MM.1S (cell line): Measurements from ENCODE around the gene TEAD4.

Experiments used
- DNase-seq: peaks from one replicate; pipeline ENCODE4 v3.0.0-alpha.2; 2015
- H2AFZ ChIP-seq: fragments of 300-600 bp; sonication (generic); 2 replicates; pipeline ENCODE4 v1.6.0; 2016; ENCODE audit warnings: antibody characterized with exemption, low read length
- H3F3A ChIP-seq: fragments of 300-600 bp; sonication (generic); 2 replicates; pipeline ENCODE4 v1.6.1; 2016; ENCODE audit warnings: mild to moderate bottlenecking, antibody characterized with exemption, low read length, moderate library complexity, mixed read lengths; ENCODE audit not compliant: insufficient read depth
- H3K27ac ChIP-seq: fragments of 300-600 bp; sonication (generic); 2 replicates; pipeline ENCODE4 v1.5.1; 2016; ENCODE audit warnings: mild to moderate bottlenecking, low read length
- H3K27me3 ChIP-seq: fragments of 300-600 bp; sonication (generic); replicated peaks from 2 replicates; pipeline ENCODE4 v1.6.0; 2016; ENCODE audit warnings: low read length; ENCODE audit not compliant: insufficient read depth
- H3K36me3 ChIP-seq: fragments of 300-600 bp; sonication (generic); replicated peaks from 2 replicates; pipeline ENCODE4 v1.6.1; 2016; ENCODE audit warnings: mild to moderate bottlenecking, low read length, mixed read lengths; ENCODE audit not compliant: insufficient read depth
- H3K4me1 ChIP-seq: fragments of 300-600 bp; sonication (generic); 2 replicates; pipeline ENCODE4 v1.6.1; 2016; ENCODE audit warnings: low read length, mixed read lengths
- H3K4me2 ChIP-seq: fragments of 300-600 bp; sonication (generic); 2 replicates; pipeline ENCODE4 v1.6.0; 2016; ENCODE audit warnings: low read depth, low read length
- H3K4me3 ChIP-seq: fragments of 300-600 bp; sonication (generic); 2 replicates; pipeline ENCODE4 v1.5.1; 2016; ENCODE audit warnings: low read length, mixed read lengths
- H3K79me2 ChIP-seq: fragments of 300-600 bp; sonication (generic); 2 replicates; pipeline ENCODE4 v1.6.1; 2016; ENCODE audit warnings: mixed run types, low read length, mixed read lengths
- H3K9ac ChIP-seq: fragments of 300-600 bp; sonication (generic); 2 replicates; pipeline ENCODE4 v1.6.1; 2016; ENCODE audit warnings: low read length, mixed read lengths
- H3K9me2 ChIP-seq: fragments of 300-600 bp; sonication (generic); replicated peaks from 2 replicates; pipeline ENCODE4 v1.6.1; 2016; ENCODE audit warnings: mild to moderate bottlenecking, low read length, mixed read lengths; ENCODE audit not compliant: insufficient read depth
- H3K9me3 ChIP-seq: fragments of 300-600 bp; sonication (generic); replicated peaks from 2 replicates; pipeline ENCODE4 v1.6.1; 2016; ENCODE audit warnings: mild to moderate bottlenecking, low read length, mixed read lengths; ENCODE audit not compliant: insufficient read depth
- H4K20me1 ChIP-seq: fragments of 300-600 bp; sonication (generic); 2 replicates; pipeline ENCODE4 v1.6.1; 2016; ENCODE audit warnings: mild to moderate bottlenecking, low read length, moderate library complexity, mixed read lengths; ENCODE audit not compliant: insufficient read depth
- CTCF ChIP-seq: fragments of 300-600 bp; sonication (generic); IDR thresholded peaks from 2 replicates; pipeline ENCODE4 v1.5.1; 2016; ENCODE audit warnings: antibody characterized with exemption, low read length, mixed read lengths
- EZH2 ChIP-seq: fragments of 300-600 bp; sonication (generic); optimal IDR thresholded peaks from 2 replicates; pipeline ENCODE3; 2017; ENCODE audit warnings: low read depth, mild to moderate bottlenecking, antibody characterized with exemption, low read length, mixed read lengths
- EZH2phosphoT487 ChIP-seq: fragments of 300-600 bp; sonication (generic); IDR thresholded peaks from 2 replicates; pipeline ENCODE4 v1.6.1; 2018; ENCODE audit warnings: antibody characterized with exemption, low read length

TEAD4 gene

GRCh38 chr12:3087758-3088650 lies 128.8 kb downstream of the TEAD4 start:
- H3K4me1 ChIP-seq = no peaks in the 10 kb centered on the region
- H3K4me3 ChIP-seq = no peak overlapping the region
- no peaks in the 10 kb centered on the region for H4K20me1 ChIP-seq
- no peaks in the 10 kb centered on the region for H3K79me2 ChIP-seq
- no peak overlapping the region for H3K4me2 ChIP-seq
- H2AFZ ChIP-seq = no peak overlapping the region
- no peaks in the 10 kb centered on the region for H3K9me2 ChIP-seq
- H3K27ac ChIP-seq = no peak overlapping the region
- DNase-seq = no peak
- H3F3A ChIP-seq = no peaks in the 10 kb centered on the region
- TF ChIP-seq CTCF = no peak
- no peak for TF ChIP-seq EZH2
- TF ChIP-seq EZH2phosphoT487 = no peak
- H3K36me3 ChIP-seq = no peaks in the 10 kb centered on the region
- H3K9ac ChIP-seq = no peak overlapping the region
- H3K27me3 ChIP-seq = peaks cover 51% of the 10 kb centered on the region
- no peaks in the 10 kb centered on the region for H3K9me3 ChIP-seq

GRCh38 chr12:3089588-3089987 lies 130.4 kb downstream of the TEAD4 start:
- Histone ChIP-seq H3K4me3 (no peak overlapping the region), H3F3A (no peaks in the 10 kb centered on the region), H3K4me1 (no peaks in the 10 kb centered on the region), H3K36me3 (no peaks in the 10 kb centered on the region), H3K9me3 (no peaks in the 10 kb centered on the region), H3K79me2 (no peaks in the 10 kb centered on the region), H3K9me2 (no peaks in the 10 kb centered on the region), H3K4me2 (no peak overlapping the region), H3K9ac (no peak overlapping the region), H2AFZ (no peak overlapping the region), H4K20me1 (no peaks in the 10 kb centered on the region), H3K27me3 (peaks cover 59% of the 10 kb centered on the region), H3K27ac (no peak overlapping the region)
- TF ChIP-seq CTCF (no peak), EZH2phosphoT487 (no peak), EZH2 (no peak)
- no peak for DNase-seq
